ENCODE data around the gene SLC7A14.

- TF ChIP-seq CTCF (conservative IDR thresholded peaks at IDR 0.05; ENCODE audit: low read depth, low read length) (no peak), RFX5 (IDR thresholded peaks at IDR 0.05; ENCODE audit: low read depth, low read length) (no peak), CEBPB (IDR thresholded peaks at IDR 0.05; ENCODE audit: low read depth, low read length) (no peak), SMC3 (IDR thresholded peaks at IDR 0.05; ENCODE audit: low read depth, low read length) (no peak), POLR2A (IDR thresholded peaks at IDR 0.05; ENCODE audit: low read depth, low read length) (no peak), MAFK (IDR thresholded peaks at IDR 0.05; ENCODE audit: low read depth, low read length) (peak; percentile 82), RAD21 (IDR thresholded peaks at IDR 0.05; ENCODE audit: low read length) (no peak), FOS (IDR thresholded peaks at IDR 0.05; ENCODE audit: low read depth, low read length) (no peak), RCOR1 (IDR thresholded peaks at IDR 0.05; ENCODE audit: insufficient replicate concordance, low read length) (no peak), MXI1 (IDR thresholded peaks at IDR 0.05; ENCODE audit: borderline replicate concordance, low read depth, low read length) (no peak), USF2 (IDR thresholded peaks at IDR 0.05; ENCODE audit: low read depth, low read length) (no peak)
Measured at GRCh38 chr3:170506556-170506955, 79.3 kb downstream of the SLC7A14 start.

Data from IMR-90 (cell line).